ENCODE results near the gene SF3B4.
"Not testable (repeated sequence)": the region's sequence is repeated elsewhere in the genome, so short reads cannot be mapped to it uniquely, and the experiment has no call there.

Gene SF3B4

GRCh38 chr1:149899460-149900284, 27.9 kb downstream of the SF3B4 start, which contains the start of gene BOLA1:
Gene BOLA1, plus strand, starts transcription at chr1:149899568. Its CDS starts 492 bp downstream, at chr1:149900060.
- in situ Hi-C loops (cut with HindIII; ENCODE audit: low pct_unique_long_range_greater_than_20kb, low sequenced_read_pairs): no loop called here
- peak; percentile 98 to 99 for DNase-seq (ENCODE audit: low read depth in 1 of 2, low spot score in 1 of 2)
- no peak for TF ChIP-seq JUND (IDR thresholded peaks at IDR 0.05; ENCODE audit: low read depth)

- in situ Hi-C loops (cut with HindIII; ENCODE audit: low pct_unique_long_range_greater_than_20kb, low sequenced_read_pairs): no loop called here
- no peak for TF ChIP-seq JUND (IDR thresholded peaks at IDR 0.05; ENCODE audit: low read depth)
- DNase-seq (ENCODE audit: low read depth in 1 of 2, low spot score in 1 of 2): no peak
Measured at GRCh38 chr1:149896575-149896974, 31.0 kb downstream of the SF3B4 start.

- no peak for TF ChIP-seq JUND (IDR thresholded peaks at IDR 0.05; ENCODE audit: low read depth)
- in situ Hi-C loops (cut with HindIII; ENCODE audit: low pct_unique_long_range_greater_than_20kb, low sequenced_read_pairs): no loop called here
- peak in 1 of 2 experiments; percentile 57 for DNase-seq (ENCODE audit: low read depth in 1 of 2, low spot score in 1 of 2)
Measured at GRCh38 chr1:149888999-149889289, 38.7 kb downstream of the SF3B4 start.

DNA sequence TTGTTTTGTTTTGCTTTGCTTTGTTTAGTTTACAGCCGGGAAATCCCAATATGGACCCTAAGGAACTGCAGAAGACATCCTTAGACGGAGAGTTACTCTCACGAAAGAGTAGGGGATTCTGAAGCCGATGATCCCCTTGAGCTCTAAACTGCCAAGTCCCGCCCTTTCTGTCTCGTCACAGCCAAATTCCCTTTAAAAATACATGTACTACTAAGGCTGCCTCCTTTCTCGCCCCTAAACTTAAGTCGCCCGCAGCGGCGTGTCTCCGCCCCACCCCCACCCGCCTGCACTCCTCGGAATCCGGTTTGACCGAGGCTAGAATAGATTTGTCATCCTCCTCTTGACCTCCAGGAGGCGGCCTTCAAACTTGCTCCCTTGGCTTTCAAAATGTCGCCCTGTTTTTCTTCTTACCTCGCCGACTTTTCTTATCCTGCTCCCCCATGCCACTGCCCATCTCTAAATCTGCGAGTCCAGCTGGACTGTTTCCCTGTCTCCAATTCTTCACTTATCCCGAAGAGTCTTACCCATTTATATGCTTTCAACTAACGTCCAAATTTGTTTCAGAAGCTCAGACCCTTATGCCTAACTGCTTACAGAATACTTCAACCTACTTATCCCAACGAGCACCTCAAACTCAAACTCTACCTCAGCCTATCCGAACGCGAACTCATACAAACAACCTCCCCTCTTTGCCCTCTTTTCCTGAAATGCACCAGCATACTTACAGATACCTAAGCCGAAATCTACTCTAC, 39.2 kb downstream of the SF3B4 start:
- TF ChIP-seq JUND (IDR thresholded peaks at IDR 0.05; ENCODE audit: low read depth): no peak
- in situ Hi-C loops (cut with HindIII; ENCODE audit: low pct_unique_long_range_greater_than_20kb, low sequenced_read_pairs): no loop called here
- DNase-seq (ENCODE audit: low read depth in 1 of 2, low spot score in 1 of 2): peak in 1 of 2 experiments; percentile 97

DNA sequence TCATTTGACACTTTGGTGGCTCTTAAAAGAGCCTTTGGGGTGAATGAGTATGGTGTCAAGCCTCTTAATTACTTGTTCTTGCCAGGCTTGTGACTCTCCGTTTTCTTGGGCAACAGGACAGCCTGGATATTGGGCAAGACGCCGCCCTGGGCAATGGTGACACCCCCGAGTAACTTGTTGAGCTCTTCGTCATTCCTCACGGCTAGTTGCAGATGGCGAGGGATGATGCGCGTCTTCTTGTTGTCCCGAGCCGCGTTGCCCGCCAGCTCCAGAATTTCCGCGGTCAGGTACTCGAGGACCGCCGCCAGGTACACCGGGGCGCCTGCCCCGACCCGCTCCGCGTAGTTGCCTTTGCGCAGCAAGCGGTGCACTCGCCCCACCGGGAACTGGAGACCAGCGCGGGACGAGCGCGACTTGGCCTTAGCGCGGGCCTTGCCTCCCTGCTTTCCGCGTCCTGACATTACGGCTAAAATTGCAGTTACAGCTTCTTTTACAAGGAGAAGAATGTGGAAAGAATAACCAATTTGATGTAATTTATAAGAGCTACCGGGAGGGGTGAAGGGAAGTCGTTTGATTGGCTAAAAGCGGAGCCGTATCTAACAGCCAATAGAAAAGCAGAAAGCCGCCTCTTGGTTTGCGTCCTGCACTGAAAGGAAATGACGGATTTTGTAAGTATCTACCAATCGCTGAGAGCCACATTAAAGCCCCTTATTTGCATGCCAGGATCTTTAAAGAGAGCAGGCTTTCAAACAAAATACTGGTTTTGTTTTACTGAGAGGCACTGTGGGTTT, 40.0 kb downstream of the SF3B4 start:
- DNase-seq (ENCODE audit: low read depth in 1 of 2, low spot score in 1 of 2): peak; percentile 84 to 99
- in situ Hi-C loops (cut with HindIII; ENCODE audit: low pct_unique_long_range_greater_than_20kb, low sequenced_read_pairs): no loop called here

GRCh38 chr1:149887196-149887455, 40.5 kb downstream of the SF3B4 start:
- in situ Hi-C loops (cut with HindIII; ENCODE audit: low pct_unique_long_range_greater_than_20kb, low sequenced_read_pairs); DNase-seq (ENCODE audit: low read depth in 1 of 2, low spot score in 1 of 2): not testable (repeated sequence)

More for the DNA sequence above, 40.0 kb downstream of the SF3B4 start:
- peak; percentile 52 for TF ChIP-seq JUND (IDR thresholded peaks at IDR 0.05; ENCODE audit: low read depth)

- no peak for TF ChIP-seq JUND (IDR thresholded peaks at IDR 0.05; ENCODE audit: low read depth)
- in situ Hi-C loops (cut with HindIII; ENCODE audit: low pct_unique_long_range_greater_than_20kb, low sequenced_read_pairs): no loop called here
Measured at GRCh38 chr1:149886396-149887195, 41.0 kb downstream of the SF3B4 start.

DNA sequence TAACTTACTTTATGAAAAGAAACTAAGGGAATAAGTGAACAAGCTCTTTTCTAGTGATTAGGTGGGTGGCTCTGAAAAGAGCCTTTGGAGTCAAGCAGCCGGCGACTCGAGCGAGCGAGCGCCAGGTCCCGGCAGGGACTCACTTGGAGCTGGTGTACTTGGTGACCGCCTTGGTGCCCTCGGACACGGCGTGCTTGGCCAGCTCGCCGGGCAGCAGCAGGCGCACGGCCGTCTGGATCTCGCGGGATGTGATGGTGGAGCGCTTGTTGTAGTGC, 41.5 kb downstream of the SF3B4 start:
- in situ Hi-C loops (cut with HindIII; ENCODE audit: low pct_unique_long_range_greater_than_20kb, low sequenced_read_pairs): not testable (repeated sequence)
- DNase-seq (ENCODE audit: low read depth in 1 of 2, low spot score in 1 of 2): peak in 1 of 2 experiments; percentile 16

More at GRCh38 chr1:149886396-149887195, 41.0 kb downstream of the SF3B4 start:
- peak; percentile 87 to 100 for DNase-seq (ENCODE audit: low read depth in 1 of 2, low spot score in 1 of 2)

GRCh38 chr1:149885339-149886120, 42.1 kb downstream of the SF3B4 start:
- peak; percentile 65 to 94 for DNase-seq (ENCODE audit: low read depth in 1 of 2, low spot score in 1 of 2)
- in situ Hi-C loops (cut with HindIII; ENCODE audit: low pct_unique_long_range_greater_than_20kb, low sequenced_read_pairs): no loop called here
- no peak for TF ChIP-seq JUND (IDR thresholded peaks at IDR 0.05; ENCODE audit: low read depth)

DNA sequence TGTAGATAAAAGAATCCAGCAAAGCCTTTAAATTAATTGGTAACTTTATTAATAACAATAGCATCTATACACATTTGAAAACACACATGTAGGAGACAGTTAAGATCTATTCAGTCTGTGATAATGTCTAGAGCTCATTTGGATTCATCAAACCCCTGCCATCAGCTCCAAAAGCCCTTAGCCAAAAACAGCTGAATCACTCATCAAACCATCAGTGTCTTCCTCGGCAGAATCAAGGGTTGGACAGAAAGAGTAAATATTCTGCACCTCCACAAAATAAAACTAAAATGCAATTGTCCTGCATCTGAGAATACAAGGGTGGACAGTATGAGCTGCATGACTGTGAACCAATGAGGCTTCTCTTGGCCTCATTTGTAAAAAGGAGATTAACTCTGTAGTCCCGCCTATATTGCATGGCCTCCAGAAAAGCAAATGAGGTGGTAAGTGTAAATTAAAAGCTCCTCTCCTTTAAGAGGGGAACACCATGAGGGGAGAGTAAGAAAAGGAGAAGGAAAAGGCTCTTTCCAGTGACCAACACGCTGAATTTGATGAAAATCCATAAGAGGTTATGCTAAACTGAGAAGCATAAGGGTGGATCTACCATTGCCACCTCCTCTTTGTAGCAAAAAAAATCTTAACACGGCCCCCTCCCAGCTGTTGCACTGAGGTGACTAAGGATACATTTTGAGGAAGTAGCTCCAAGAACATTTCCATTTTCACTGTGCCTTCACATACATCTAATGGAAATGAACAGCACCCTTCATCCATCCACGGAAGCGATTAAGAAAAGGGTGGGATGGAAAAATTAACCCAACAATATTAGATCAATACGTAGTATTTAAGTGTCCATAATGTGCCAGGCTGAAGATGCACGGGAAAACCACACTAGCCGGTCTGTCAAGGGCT, 42.9 kb downstream of the SF3B4 start:
- TF ChIP-seq JUND (IDR thresholded peaks at IDR 0.05; ENCODE audit: low read depth): no peak
- peak in 1 of 2 experiments; percentile 51 for DNase-seq (ENCODE audit: low read depth in 1 of 2, low spot score in 1 of 2)
- in situ Hi-C loops (cut with HindIII; ENCODE audit: low pct_unique_long_range_greater_than_20kb, low sequenced_read_pairs): no loop called here

All from T47D (cell line).